Gastrocnemius medialis (tissue), 4 donors: ENCODE measurements around the gene FAM241A. TPM values are rescaled to one million over a fixed set of nuclear protein-coding genes. Genes with fewer than 3 reads are reported as not detected.
"Not testable (repeated sequence)": the region's sequence is repeated elsewhere in the genome, so short reads cannot be mapped to it uniquely, and the experiment has no call there.

Experiments used
- ATAC-seq, 2 donors: fragments of 150-250 bp; one replicate each; pipeline ENCODE4 v1.9.1; 2016
- DNase-seq, 2 donors: peaks; one replicate each; pipeline ENCODE4 v3.0.0-alpha.2; 2019
- H3K27ac ChIP-seq, 4 donors: fragments of 200-600 bp; sonication (generic); 1 replicate in 1 of 4; 2 replicates in 3 of 4; pipeline ENCODE4 v1.5.1; 2016 to 2018; ENCODE audit warnings: mild to moderate bottlenecking in 2 of 4, moderate library complexity in 1 of 4
- H3K27me3 ChIP-seq, 3 donors: fragments of 200-600 bp; sonication (generic) in 2 of 3; 1 replicate in 1 of 3; 2 replicates in 2 of 3; pipeline versions ENCODE4 v1.5.1 to v1.6.0; 2016 to 2019; ENCODE audit warnings: mild to moderate bottlenecking in 1 of 3, moderate library complexity in 1 of 3
- H3K36me3 ChIP-seq, 2 donors: fragments of 200-600 bp; sonication (generic) in 1 of 2; one replicate each; pipeline ENCODE4 v1.5.1; 2017 to 2018
- H3K4me1 ChIP-seq, 2 donors: fragments of 200-600 bp; sonication (generic) in 1 of 2; one replicate each; pipeline ENCODE4 v1.5.1; 2016 to 2017; ENCODE audit warnings: mild to moderate bottlenecking in 2 of 2
- H3K4me3 ChIP-seq, 4 donors: fragments of 200-600 bp; sonication (generic) in 3 of 4; 1 replicate in 1 of 4; 2 replicates in 3 of 4; pipeline ENCODE4 v1.5.1; 2016 to 2019; ENCODE audit warnings: mild to moderate bottlenecking in 2 of 4
- H3K9me3 ChIP-seq, 3 donors: fragments of 200-600 bp; sonication (generic) in 2 of 3; 1 replicate in 1 of 3; 2 replicates in 2 of 3; pipeline ENCODE4 v1.5.1; 2016 to 2019
- CTCF ChIP-seq, 5 experiments: fragments of 450-650 bp in 3 of 5; fragments of 200-600 bp in 2 of 5; sonication (generic) in 2 of 5; IDR thresholded peaks in 4 of 5; conservative IDR thresholded peaks in 1 of 5; 1 replicate in 4 of 5; 2 replicates in 1 of 5; pipeline ENCODE4 v1.5.1; 2016 to 2019; ENCODE audit warnings: antibody characterized with exemption in 5 of 5, mild to moderate bottlenecking in 3 of 5, moderate library complexity in 3 of 5
- POLR2A ChIP-seq, 2 donors: fragments of 450-650 bp; IDR thresholded peaks; one replicate each; pipeline ENCODE4 v1.6.1; 2017; ENCODE audit warnings: antibody characterized with exemption in 2 of 2, mild to moderate bottlenecking in 2 of 2, moderate library complexity in 2 of 2
- in situ Hi-C, 4 donors: fragments of 200-750 bp; cut with MboI; loops; one replicate each; pipeline versions ENCODE4 v1.15.0 to v1.8.0; 2017; ENCODE audit warnings: low sequenced_read_pairs in 4 of 4
- intact Hi-C: fragments of 100-400 bp; cut with DNase I; formaldehyde crosslinking; loops from one replicate; pipeline ENCODE4 v1.15.1; 2023; ENCODE audit warnings: low total_unique reads
- total RNA-seq, 4 donors: library from RNA; depleted of rRNA; stranded (reverse); fragments of >200 nt; gene quantifications; one replicate each; pipeline versions ENCODE4 v1.1.0 to v1.2.3, GENCODE V29; 2016

Gene FAM241A
- total RNA-seq, 4 donors from 2014 or later: 2.3 to 7.0 (median 3.3) TPM

GRCh38 chr4:112167794-112168193 is 22.5 kb downstream of the FAM241A start:
- DNase-seq: no peak
- in situ Hi-C loops: no loop called here
- H3K9me3 ChIP-seq: no peaks in the 10 kb centered on the region

GRCh38 chr4:112168719-112169500 is 23.7 kb downstream of the FAM241A start:
- H3K27me3 ChIP-seq: no peaks in the 10 kb centered on the region
- in situ Hi-C loops (no loop called here), intact Hi-C loops (no loop called here)
- H3K27ac ChIP-seq: no peak overlapping the region
- DNase-seq: no peak
- no peaks in the 10 kb centered on the region for H3K9me3 ChIP-seq
- ATAC-seq: no peak
- H3K4me3 ChIP-seq: no peak overlapping the region
- peaks cover 3 to 8% of the 10 kb centered on the region in 2 donors for H3K4me1 ChIP-seq
- no peaks in the 10 kb centered on the region for H3K36me3 ChIP-seq
- TF ChIP-seq POLR2A (IDR thresholded peaks at IDR 0.05) (no peak), CTCF (IDR thresholded peaks at IDR 0.05 in 4 of 5, conservative IDR thresholded peaks at IDR 0.05 in 1 of 5) (no peak)

More at GRCh38 chr4:112167794-112168193, 22.5 kb downstream of the FAM241A start:
- no peak for TF ChIP-seq CTCF (IDR thresholded peaks at IDR 0.05 in 4 of 5, conservative IDR thresholded peaks at IDR 0.05 in 1 of 5)
- no peak for TF ChIP-seq POLR2A (IDR thresholded peaks at IDR 0.05)
- Histone ChIP-seq H3K27me3 (no peaks in the 10 kb centered on the region), H3K36me3 (no peaks in the 10 kb centered on the region), H3K27ac (no peak overlapping the region), H3K4me3 (no peak overlapping the region), H3K4me1 (peaks cover 3 to 8% of the 10 kb centered on the region in 2 donors)
- no peak for ATAC-seq
- intact Hi-C loops: no loop called here

- ATAC-seq: peak; percentile 70 to 71
- H3K4me3 ChIP-seq: no peak overlapping the region
- DNase-seq: peak in 1 of 2 donors; percentile 17
- in situ Hi-C loops: no loop called here
- intact Hi-C loops: no loop called here
- no peak overlapping the region for H3K27ac ChIP-seq
- no peaks in the 10 kb centered on the region for H3K9me3 ChIP-seq
- no peaks in the 10 kb centered on the region for H3K36me3 ChIP-seq
- TF ChIP-seq POLR2A (IDR thresholded peaks at IDR 0.05): no peak
- TF ChIP-seq CTCF (IDR thresholded peaks at IDR 0.05 in 4 of 5, conservative IDR thresholded peaks at IDR 0.05 in 1 of 5): no peak
- peaks cover 8 to 12% of the 10 kb centered on the region in 2 donors for H3K4me1 ChIP-seq
- H3K27me3 ChIP-seq: no peaks in the 10 kb centered on the region
These were observed 25.3 kb downstream of the FAM241A start for GRCh38 chr4:112170451-112170993.

GRCh38 chr4:112171051-112171763 is 26.0 kb downstream of the FAM241A start:
- H3K36me3 ChIP-seq, in situ Hi-C loops, H3K4me3 ChIP-seq, ATAC-seq, H3K27me3 ChIP-seq, H3K27ac ChIP-seq, H3K9me3 ChIP-seq, DNase-seq, intact Hi-C loops: not testable (repeated sequence)
- H3K4me1 ChIP-seq: peaks cover 8 to 18% of the 10 kb centered on the region in 2 donors

GRCh38 chr4:112172180-112172579 is 26.9 kb downstream of the FAM241A start:
- Histone ChIP-seq H3K4me3 (no peak overlapping the region), H3K27ac (no peak overlapping the region), H3K4me1 (peaks cover 8 to 21% of the 10 kb centered on the region in 2 donors), H3K27me3 (no peaks in the 10 kb centered on the region), H3K36me3 (no peaks in the 10 kb centered on the region), H3K9me3 (no peaks in the 10 kb centered on the region)
- intact Hi-C loops (no loop called here), in situ Hi-C loops (no loop called here)
- no peak for ATAC-seq
- no peak for DNase-seq
- TF ChIP-seq CTCF (IDR thresholded peaks at IDR 0.05 in 4 of 5, conservative IDR thresholded peaks at IDR 0.05 in 1 of 5) (no peak), POLR2A (IDR thresholded peaks at IDR 0.05) (no peak)
